Activated CD4-positive, alpha-beta T cell treated with anti-CD3 and anti-CD28 coated beads, Interleukin-2, amount 10 ng/mL, durations not matched to agents 7 days and 5 days (primary cell): ENCODE measurements around the gene PDS5A. TPM values are rescaled to one million over a fixed set of nuclear protein-coding genes. Genes with fewer than 3 reads are reported as not detected.
"Not testable (repeated sequence)": the region's sequence is repeated elsewhere in the genome, so short reads cannot be mapped to it uniquely, and the experiment has no call there.

Source experiments
- CTCF ChIA-PET: fragments of 350-600 bp; sonication (Branson Sonifier 250); formaldehyde crosslinking; loops from one replicate; lab custom pipeline; 2021; ENCODE audit warnings: antibody characterized with exemption; lab: Charles Lee
- POLR2A ChIA-PET: fragments of 350-600 bp; sonication (Branson Sonifier 250); formaldehyde crosslinking; loops from one replicate; lab custom pipeline; 2021; ENCODE audit warnings: antibody characterized with exemption; lab: Charles Lee
- DNase-seq: peaks from one replicate; pipeline ENCODE4 v3.0.0-alpha.2; 2020
- H3K27ac Mint-ChIP-seq: one replicate; pipeline ENCODE4 v1.8.0; 2021; ENCODE audit warnings: mild to moderate bottlenecking, moderate library complexity, mixed read lengths
- H3K27me3 Mint-ChIP-seq: one replicate; pipeline ENCODE4 v1.8.0; 2021; ENCODE audit warnings: mixed read lengths
- H3K36me3 Mint-ChIP-seq: one replicate; pipeline ENCODE4 v1.8.0; 2021; ENCODE audit warnings: low read depth, mixed read lengths
- H3K4me1 Mint-ChIP-seq: one replicate; pipeline ENCODE4 v1.8.0; 2021; ENCODE audit warnings: mixed read lengths
- H3K4me3 Mint-ChIP-seq: one replicate; pipeline ENCODE4 v1.8.0; 2021; ENCODE audit warnings: mild to moderate bottlenecking, moderate library complexity, mixed read lengths
- H3K9me3 Mint-ChIP-seq: one replicate; pipeline ENCODE4 v1.8.0; 2021; ENCODE audit warnings: mixed read lengths
- total RNA-seq, 2 experiments: library from RNA; stranded (reverse); gene quantifications; one replicate each; pipeline ENCODE4 v1.2.3, GENCODE V29; 2021

PDS5A gene, protein sequence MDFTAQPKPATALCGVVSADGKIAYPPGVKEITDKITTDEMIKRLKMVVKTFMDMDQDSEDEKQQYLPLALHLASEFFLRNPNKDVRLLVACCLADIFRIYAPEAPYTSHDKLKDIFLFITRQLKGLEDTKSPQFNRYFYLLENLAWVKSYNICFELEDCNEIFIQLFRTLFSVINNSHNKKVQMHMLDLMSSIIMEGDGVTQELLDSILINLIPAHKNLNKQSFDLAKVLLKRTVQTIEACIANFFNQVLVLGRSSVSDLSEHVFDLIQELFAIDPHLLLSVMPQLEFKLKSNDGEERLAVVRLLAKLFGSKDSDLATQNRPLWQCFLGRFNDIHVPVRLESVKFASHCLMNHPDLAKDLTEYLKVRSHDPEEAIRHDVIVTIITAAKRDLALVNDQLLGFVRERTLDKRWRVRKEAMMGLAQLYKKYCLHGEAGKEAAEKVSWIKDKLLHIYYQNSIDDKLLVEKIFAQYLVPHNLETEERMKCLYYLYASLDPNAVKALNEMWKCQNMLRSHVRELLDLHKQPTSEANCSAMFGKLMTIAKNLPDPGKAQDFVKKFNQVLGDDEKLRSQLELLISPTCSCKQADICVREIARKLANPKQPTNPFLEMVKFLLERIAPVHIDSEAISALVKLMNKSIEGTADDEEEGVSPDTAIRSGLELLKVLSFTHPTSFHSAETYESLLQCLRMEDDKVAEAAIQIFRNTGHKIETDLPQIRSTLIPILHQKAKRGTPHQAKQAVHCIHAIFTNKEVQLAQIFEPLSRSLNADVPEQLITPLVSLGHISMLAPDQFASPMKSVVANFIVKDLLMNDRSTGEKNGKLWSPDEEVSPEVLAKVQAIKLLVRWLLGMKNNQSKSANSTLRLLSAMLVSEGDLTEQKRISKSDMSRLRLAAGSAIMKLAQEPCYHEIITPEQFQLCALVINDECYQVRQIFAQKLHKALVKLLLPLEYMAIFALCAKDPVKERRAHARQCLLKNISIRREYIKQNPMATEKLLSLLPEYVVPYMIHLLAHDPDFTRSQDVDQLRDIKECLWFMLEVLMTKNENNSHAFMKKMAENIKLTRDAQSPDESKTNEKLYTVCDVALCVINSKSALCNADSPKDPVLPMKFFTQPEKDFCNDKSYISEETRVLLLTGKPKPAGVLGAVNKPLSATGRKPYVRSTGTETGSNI (N-terminal part only)
- total RNA-seq = 100 to 1,000 TPM; 108 to 116 TPM

DNA sequence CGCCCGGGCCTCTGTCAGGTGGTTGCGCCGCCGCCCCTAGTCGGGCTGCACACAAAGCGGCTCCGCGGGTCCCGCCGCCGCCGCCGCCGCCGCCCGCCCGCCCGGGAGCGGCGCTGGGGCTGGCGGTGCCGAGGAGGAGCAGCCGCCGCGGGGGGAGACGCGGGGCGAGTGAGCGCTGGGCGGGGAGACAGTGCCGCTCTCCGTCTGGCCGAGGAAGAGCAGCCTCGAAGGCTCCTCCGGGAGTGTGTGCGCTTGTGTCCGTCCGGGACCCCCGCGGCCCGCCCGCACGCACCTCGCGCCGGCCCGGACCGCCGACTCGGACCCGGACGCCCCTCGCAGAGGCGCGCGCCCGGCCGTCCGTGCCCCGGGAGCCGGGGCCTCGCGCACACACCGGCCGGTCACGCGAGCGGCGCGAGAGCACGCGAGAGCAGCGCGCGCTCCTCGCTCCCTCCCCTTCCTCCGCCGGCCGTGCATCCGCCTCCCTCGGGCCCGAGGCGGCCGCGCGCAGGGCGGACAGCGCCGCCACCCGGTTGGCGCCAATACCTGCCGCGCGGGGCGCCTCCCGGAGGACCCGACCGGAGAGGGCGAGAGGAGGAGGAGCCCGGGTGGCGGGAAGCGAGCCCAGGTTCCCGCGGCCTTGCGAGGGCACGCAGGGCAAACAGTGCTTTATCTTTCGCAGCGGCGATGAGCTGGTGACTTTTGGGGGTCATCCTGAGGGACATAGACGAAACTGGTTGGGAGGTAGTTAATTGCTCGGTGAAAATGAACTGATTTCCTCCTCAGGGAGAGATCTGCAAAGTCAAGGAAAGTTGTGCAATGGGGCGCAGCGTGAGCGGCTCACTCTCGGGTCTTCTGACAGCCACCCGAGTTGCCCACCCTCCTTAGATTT is at the start of gene PDS5A:
TSS of gene PDS5A (minus strand) at position 423 of the 889 bp plus-strand sequence. CDS start 1,334 bp downstream, outside the sequence.
- Mint-ChIP-seq H3K27me3 (no peaks in the 10 kb centered on the region), H3K36me3 (peaks cover 28% of the 10 kb centered on the region), H3K4me1 (peaks cover 37% of the 10 kb centered on the region), H3K27ac (peak within 1 kb of the TSS; percentile 98), H3K9me3 (no peaks in the 10 kb centered on the region), H3K4me3 (peak within 1 kb of the TSS; percentile 90)
- CTCF ChIA-PET = interaction anchor here (0.6 to 2.3 kb wide), 21 partner anchors 9 to 518 kb away, joined by 3 to 7 read pairs (median 4); partner anchors contain the start of genes LIAS, N4BP2, RPL9 and SMIM14
- POLR2A ChIA-PET = no interaction called here
- DNase-seq = peak; percentile 89

DNA sequence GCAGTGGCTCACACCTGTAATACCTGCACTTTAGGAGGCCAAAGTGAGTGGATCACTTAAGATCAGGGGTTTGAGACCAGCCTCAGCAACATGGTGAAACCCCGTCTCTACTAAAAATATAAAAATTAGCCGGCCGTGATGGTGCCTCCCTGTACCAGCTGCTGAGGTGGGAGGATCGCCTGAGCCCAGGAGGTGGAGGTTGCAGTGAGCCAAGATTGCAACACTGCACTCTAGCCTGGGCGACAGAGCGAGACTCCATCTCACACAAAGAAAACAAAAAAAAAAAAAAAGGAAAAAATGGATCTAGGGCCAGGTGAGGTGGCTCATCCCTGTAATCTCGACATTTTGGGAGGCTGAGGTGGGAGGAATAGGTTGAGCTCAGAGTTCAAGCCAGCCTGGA is 46.3 kb upstream of the PDS5A start:
- CTCF ChIA-PET, H3K9me3 Mint-ChIP-seq, H3K27me3 Mint-ChIP-seq, H3K27ac Mint-ChIP-seq, POLR2A ChIA-PET, H3K4me1 Mint-ChIP-seq, DNase-seq, H3K4me3 Mint-ChIP-seq, H3K36me3 Mint-ChIP-seq: not testable (repeated sequence)

GRCh38 chr4:40021116-40021515 is 43.4 kb upstream of the PDS5A start:
- POLR2A ChIA-PET, H3K27me3 Mint-ChIP-seq, H3K9me3 Mint-ChIP-seq, DNase-seq, H3K4me3 Mint-ChIP-seq, H3K36me3 Mint-ChIP-seq, H3K4me1 Mint-ChIP-seq, H3K27ac Mint-ChIP-seq: not testable (repeated sequence)
- CTCF ChIA-PET = interaction anchor here (0.6 to 2.0 kb wide), 4 partner anchors 9 to 35 kb away, joined by 3 to 7 read pairs (median 4); partner anchors contain the start of gene N4BP2

DNA sequence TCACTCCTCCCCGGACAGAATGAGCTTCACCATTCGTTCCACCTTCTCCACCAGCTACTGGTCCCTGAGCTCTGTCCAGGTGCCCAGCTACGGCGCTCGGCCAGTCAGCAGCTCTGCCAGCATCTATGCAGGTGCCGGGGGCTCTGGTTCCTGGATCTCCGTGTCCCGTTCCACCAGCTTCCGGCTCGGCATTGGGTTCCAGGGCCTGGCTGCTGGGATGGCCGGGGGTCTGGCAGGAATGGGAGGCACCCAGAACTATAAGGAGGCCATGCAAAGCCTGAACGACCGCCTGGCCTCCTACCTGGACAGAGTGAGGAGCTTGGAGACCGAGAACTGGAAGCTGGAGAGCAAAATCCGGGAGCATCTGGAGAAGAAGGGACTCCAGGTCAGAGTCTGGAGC is 42.5 kb upstream of the PDS5A start:
- H3K4me3 Mint-ChIP-seq = no peak overlapping the region
- H3K4me1 Mint-ChIP-seq = no peaks in the 10 kb centered on the region
- ChIA-PET POLR2A (no interaction called here), CTCF (interaction anchor here (0.8 to 2.0 kb wide), 5 partner anchors 10 to 40 kb away, joined by 3 to 7 read pairs (median 3); partner anchors contain the start of gene N4BP2)
- H3K27me3 Mint-ChIP-seq = no peaks in the 10 kb centered on the region
- no peaks in the 10 kb centered on the region for H3K9me3 Mint-ChIP-seq
- H3K27ac Mint-ChIP-seq = no peak overlapping the region
- H3K36me3 Mint-ChIP-seq = no peaks in the 10 kb centered on the region
- DNase-seq = no peak

GRCh38 chr4:40016007-40016406 is 38.3 kb upstream of the PDS5A start:
- ChIA-PET POLR2A (interaction anchor here (0.7 kb wide), 1 partner anchor 165 kb away, joined by 5 read pairs; no protein-coding TSS in a partner anchor), CTCF (no interaction called here)
- Mint-ChIP-seq H3K27ac (no peak overlapping the region), H3K27me3 (no peaks in the 10 kb centered on the region), H3K9me3 (no peaks in the 10 kb centered on the region), H3K36me3 (no peaks in the 10 kb centered on the region), H3K4me1 (no peaks in the 10 kb centered on the region), H3K4me3 (no peak overlapping the region)
- DNase-seq = no peak

DNA sequence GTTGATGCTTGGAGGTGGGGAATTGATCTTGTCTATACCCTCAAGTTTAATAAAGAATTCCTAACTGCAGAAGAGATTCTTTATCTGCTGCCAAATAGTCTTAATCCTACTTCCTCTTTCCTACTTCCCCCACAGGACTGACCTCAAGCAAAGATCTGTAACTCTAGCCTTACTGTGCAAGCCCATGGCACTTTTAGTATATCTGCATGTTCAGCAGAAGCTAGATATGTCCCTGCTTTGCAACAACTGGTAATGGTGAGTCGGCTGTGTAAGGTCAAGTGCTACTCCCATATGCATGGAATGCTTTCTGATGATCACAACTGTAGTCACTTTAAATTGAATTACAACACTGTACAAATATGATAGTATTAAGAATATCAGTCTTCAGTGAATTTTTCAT is 26.3 kb upstream of the PDS5A start:
- Mint-ChIP-seq H3K27ac (no peak overlapping the region), H3K4me1 (no peaks in the 10 kb centered on the region), H3K27me3 (no peaks in the 10 kb centered on the region), H3K4me3 (no peak overlapping the region), H3K36me3 (no peaks in the 10 kb centered on the region), H3K9me3 (no peaks in the 10 kb centered on the region)
- no peak for DNase-seq
- ChIA-PET POLR2A (no interaction called here), CTCF (interaction anchor here (0.6 kb wide), 3 partner anchors 25 to 520 kb away, joined by 3 to 4 read pairs (median 3); no protein-coding TSS in a partner anchor)

- Mint-ChIP-seq H3K9me3 (no peaks in the 10 kb centered on the region), H3K4me1 (no peaks in the 10 kb centered on the region), H3K27me3 (no peaks in the 10 kb centered on the region), H3K27ac (no peak overlapping the region), H3K36me3 (no peaks in the 10 kb centered on the region), H3K4me3 (no peak overlapping the region)
- CTCF ChIA-PET = interaction anchor here (1.4 kb wide), 1 partner anchor 19 kb away, joined by 3 read pairs; no protein-coding TSS in a partner anchor
- DNase-seq = no peak
- POLR2A ChIA-PET = no interaction called here
Measured at GRCh38 chr4:40000711-40001110, 23.0 kb upstream of the PDS5A start.

DNA sequence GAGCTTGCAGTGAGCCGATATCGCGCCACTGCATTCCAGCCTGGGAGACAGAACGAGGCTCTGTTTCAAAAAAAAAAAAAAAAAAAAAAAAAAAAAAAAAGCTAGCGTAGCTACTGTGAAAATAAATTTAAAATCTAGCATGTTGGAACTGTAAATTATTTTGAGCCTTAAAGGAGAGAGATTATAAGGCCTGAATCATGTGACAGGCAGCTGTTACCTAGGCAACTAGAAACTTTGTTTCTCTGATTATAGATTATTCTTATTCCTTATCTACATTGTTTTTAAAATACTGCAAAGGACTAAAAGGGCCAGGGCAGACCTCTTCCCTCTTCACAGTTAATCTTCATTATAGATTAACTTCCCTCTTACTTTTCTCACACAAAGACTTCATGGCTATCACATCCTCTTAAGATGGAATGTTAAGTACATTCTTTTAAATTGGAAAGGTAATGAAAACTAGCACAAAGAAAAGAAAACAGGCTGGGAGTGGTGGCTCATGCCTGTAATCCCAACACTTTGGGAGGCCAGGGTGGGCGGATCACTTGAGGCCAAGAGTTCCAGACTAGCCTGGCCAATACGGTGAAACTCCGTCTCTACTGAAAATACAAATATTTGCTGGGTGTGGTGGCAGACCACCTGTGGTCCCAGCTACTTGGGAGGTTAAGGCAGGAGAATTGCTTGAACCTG is 21.1 kb upstream of the PDS5A start:
- ChIA-PET POLR2A (no interaction called here), CTCF (interaction anchor here (0.6 to 0.9 kb wide), 2 partner anchors 31 to 1118 kb away, joined by 5 read pairs; no protein-coding TSS in a partner anchor)
- H3K36me3 Mint-ChIP-seq = no peaks in the 10 kb centered on the region
- no peaks in the 10 kb centered on the region for H3K4me1 Mint-ChIP-seq
- DNase-seq = no peak
- H3K27ac Mint-ChIP-seq = no peak overlapping the region
- no peak overlapping the region for H3K4me3 Mint-ChIP-seq
- no peaks in the 10 kb centered on the region for H3K9me3 Mint-ChIP-seq
- peaks cover 4% of the 10 kb centered on the region for H3K27me3 Mint-ChIP-seq

- Mint-ChIP-seq H3K4me1 (no peaks in the 10 kb centered on the region), H3K36me3 (no peaks in the 10 kb centered on the region), H3K4me3 (no peak overlapping the region), H3K27ac (no peak overlapping the region), H3K27me3 (peaks cover 4% of the 10 kb centered on the region), H3K9me3 (no peaks in the 10 kb centered on the region)
- POLR2A ChIA-PET = interaction anchor here (0.5 kb wide), 1 partner anchor 10 kb away, joined by 3 read pairs; no protein-coding TSS in a partner anchor
- DNase-seq = no peak
- CTCF ChIA-PET = interaction anchor here (0.6 to 1.0 kb wide), 3 partner anchors 29 to 469 kb away, joined by 3 read pairs; no protein-coding TSS in a partner anchor
Measured at GRCh38 chr4:39996811-39997210, 19.1 kb upstream of the PDS5A start.

DNA sequence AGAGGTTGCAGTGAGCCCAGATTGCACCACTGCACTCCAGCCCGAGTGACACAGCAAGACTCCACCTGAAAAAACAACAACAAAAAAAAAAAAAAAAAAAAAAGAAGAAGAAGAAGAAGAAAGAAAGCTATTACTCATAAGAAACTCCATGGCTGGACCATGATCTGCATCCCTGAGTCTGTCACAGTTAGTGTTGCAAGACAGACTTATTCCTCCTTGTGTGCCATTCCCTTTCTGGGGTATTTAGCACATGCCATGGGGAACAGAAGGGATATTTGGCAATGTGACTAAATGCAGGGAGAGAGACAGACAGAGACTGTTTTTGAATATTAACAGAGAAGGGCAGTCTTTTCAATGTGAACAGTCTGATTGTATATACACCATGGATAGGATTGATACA is 16.7 kb upstream of the PDS5A start:
- Mint-ChIP-seq H3K36me3 (no peaks in the 10 kb centered on the region), H3K27me3 (peaks cover 4% of the 10 kb centered on the region), H3K4me3 (no peak overlapping the region), H3K4me1 (no peaks in the 10 kb centered on the region), H3K27ac (no peak overlapping the region), H3K9me3 (no peaks in the 10 kb centered on the region)
- CTCF ChIA-PET = interaction anchor here (0.5 to 0.9 kb wide), 2 partner anchors 88 to 173 kb away, joined by 3 read pairs; no protein-coding TSS in a partner anchor
- POLR2A ChIA-PET = no interaction called here
- no peak for DNase-seq

DNA sequence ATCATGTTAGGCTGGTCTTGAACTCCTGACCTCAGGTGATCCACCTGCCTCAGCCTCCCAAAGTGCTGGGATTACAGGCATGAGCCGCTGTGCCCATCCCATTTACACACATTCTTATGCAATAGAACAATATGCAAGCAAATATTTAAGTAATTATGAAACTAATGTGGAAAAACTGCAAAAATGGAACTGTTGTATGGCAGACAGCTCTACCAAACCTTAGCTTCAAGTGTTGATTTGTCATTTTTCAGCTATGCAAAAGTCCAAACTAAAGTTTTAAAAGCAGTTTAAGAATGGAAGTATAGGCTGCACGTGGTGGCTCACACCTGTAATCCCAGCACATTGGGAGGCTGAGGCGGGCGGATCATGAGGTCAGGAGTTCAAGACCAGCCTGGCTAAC is 11.7 kb upstream of the PDS5A start:
- H3K27ac Mint-ChIP-seq, H3K27me3 Mint-ChIP-seq, POLR2A ChIA-PET, H3K4me1 Mint-ChIP-seq, H3K36me3 Mint-ChIP-seq, DNase-seq, H3K9me3 Mint-ChIP-seq, H3K4me3 Mint-ChIP-seq: not testable (repeated sequence)
- CTCF ChIA-PET = interaction anchor here (0.6 kb wide), 2 partner anchors 21 to 39 kb away, joined by 3 to 4 read pairs; no protein-coding TSS in a partner anchor
